HG03175 (cell line): Measurements from ENCODE around the gene EVC2.
"Not testable (repeated sequence)": the region's sequence is repeated elsewhere in the genome, so short reads cannot be mapped to it uniquely, and the experiment has no call there.

ENCODE experiments used
- ATAC-seq: cut with Tn5 transposase; IDR thresholded peaks from one replicate; pipeline ENCODE4 v1.9.1; 2021; ENCODE audit warnings: mild to moderate bottlenecking, moderate library complexity; ENCODE audit not compliant: unreplicated experiment

Gene EVC2

DNA sequence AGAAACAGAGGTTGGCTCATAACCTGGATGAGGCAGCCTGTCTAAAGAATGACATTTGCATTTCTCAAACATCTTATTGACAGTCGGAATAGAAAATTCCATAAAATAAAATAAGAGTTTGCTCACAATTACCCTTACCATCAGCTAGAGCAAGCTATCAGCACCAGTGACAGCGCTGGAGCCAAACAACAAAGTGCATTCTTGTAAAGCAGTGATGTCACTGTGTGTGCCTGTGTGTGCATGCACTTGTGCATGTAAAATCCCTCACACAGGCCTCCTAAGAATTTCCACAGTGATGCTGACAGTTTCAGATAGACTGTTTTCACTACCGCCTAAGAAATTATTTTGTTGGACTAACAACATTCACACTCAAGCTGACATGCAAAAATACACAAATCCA, 77.6 kb downstream of the EVC2 start:
- no peak for ATAC-seq

DNA sequence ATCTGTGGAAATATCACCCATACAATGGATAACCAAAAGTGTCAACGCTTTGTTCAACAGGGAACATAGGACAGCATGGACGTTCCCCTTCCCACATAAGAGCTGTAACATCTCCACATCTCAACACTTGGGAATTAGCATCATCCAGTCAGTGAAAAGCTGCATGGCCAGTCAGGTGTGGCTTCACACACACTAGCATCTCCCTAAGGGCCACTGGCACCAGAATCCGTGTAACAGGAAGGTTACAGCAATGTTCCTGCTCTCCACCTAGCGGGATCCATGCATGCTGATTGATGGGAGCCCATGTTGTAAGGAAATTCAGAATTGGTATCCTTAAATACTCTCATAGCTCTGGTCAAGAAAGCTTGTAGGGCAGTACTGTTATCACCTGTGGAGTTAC, 78.8 kb downstream of the EVC2 start:
- no peak for ATAC-seq

DNA sequence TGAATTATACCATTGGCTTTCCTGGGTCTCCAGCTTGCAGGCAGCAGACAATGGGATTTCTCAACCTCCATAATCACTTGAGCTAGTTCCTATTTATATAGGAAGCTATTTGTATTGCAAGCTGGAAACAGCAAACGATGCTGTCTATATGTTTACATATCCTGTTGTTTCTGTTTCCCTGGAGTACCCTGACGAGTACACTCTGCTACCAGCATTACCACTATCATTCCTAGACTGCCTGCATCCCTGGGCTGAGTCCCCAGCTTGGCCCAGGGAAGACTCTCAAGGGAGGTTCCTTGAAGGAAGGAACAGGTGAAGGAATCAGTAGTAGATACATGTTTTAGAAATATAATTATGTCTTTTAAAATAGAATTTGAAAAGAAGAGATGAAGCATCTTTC, 81.4 kb downstream of the EVC2 start:
- no peak for ATAC-seq

DNA sequence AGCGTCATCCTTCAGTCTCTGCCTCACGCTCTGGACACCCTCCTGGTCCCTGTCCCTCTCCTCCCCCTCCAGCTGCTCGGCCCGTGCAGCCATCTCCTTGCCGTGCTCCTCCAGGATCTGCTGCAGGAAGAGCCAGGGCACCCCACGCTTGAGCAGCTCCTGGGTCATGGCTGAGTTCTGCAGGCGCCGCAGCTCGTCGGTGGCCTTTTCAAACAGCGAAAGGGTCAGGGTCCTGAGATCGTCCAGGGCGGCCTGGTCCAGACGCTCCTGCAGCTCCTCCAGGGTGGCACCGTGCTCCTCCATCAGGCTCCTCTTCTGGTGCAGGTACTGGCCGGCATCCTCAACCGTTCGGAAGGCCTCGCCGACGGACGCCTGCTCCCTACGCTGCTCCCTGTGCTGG, 85.8 kb downstream of the EVC2 start:
- no peak for ATAC-seq

DNA sequence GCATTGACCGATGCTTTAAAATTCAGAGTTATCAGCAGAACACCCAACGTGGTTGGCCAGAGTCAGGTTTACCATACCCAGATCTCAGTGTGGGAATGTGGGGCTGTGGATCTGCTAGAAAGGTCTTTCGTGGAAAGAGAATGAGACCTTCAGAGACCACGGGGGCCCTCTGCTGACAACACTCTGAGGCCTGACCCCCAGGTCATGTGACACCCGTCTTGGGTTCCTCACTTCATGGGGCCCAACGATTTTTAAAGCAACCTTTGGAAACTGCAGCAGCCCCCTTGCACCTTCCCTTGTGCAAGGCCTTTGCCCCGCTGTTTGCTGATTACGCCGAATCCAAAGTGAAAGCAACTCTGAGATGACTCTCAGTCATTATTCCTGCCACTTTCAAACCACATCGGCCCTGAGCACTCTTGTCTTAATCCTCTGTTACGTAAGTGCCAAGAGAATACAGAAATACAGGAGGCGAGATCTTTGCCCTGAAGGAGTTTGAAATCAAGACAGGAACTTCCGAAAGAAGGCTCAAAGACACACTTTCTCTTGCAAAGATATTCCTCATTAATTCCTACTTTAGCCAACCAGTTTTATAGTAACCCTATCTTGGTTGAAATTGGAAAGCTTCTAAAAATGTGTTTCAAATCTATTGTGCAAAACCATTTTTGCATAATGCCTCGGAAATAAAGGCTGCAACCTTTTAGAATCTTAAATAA, 88.3 kb downstream of the EVC2 start:
- no peak for ATAC-seq

DNA sequence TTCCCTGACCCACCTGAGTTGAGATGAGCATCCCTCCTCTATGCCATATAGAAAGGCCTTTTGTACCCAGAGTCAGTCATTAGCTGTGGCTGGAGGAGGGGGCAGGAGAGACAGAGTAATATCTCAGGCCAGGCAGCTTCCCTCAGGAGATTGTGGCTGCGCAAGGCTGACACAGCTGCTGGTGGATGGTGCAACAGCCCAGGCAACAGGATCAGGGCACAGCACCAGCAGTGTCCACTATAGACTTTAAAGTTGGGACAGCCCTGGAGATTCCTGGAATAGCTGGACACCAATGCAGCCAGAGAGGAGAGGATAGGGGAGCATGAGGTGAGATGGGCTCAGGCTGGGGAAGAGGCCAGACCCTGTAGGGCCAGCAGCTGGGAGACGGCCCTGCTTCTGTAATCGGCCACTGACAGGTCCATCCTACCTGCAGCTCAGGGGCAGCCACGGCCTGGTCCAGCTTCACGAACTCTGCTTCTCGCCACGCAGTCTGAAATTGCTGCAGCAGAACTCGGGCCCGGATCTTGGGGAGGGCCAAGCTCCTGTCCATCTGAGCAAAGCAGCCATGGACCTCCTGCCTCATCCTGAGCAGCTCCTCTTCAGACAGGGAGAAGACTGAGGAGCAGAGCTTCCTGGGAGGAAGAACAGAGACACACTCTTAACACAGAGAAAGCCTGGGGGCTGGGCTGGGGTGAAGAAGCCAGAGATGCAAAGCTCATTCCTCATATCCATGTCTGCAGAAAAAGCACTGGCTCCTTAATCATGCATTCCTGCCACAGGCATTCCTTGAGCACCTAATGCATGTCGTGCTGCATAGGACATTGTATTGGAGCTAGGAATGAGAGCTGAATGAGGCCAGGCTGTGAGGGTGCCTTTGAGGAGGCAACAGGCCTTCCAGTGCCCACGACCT, 90.1 kb downstream of the EVC2 start:
- ATAC-seq: no peak

DNA sequence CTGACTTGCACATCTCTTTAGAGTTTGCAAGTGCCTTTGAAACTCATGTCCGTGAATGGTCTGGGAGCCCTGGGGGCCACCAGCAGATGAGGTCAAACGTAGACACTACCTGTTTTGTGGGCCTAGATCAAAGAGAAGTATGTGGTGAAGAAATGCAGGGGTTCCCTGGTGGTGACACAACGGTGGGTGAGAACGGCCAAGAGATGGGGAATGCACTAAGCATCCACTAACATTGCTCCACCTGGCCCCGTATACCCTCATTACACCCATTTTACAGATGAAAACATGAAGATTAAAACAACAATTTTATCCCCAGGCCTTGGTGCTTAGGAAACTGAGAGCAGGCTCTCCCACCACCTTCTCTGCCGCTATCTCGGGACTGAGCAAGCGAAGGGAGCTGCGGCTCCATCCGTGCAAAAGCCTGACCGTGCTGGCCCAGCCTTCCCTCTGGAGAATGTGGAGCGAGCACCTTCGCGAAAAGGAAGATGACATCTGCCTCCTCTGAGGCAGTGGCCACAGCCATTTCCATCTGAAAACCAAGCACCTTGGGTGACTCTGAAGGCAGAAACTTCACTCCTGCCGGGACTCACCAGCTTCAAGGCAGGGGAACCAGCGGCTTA, 91.9 kb downstream of the EVC2 start:
- no peak for ATAC-seq

DNA sequence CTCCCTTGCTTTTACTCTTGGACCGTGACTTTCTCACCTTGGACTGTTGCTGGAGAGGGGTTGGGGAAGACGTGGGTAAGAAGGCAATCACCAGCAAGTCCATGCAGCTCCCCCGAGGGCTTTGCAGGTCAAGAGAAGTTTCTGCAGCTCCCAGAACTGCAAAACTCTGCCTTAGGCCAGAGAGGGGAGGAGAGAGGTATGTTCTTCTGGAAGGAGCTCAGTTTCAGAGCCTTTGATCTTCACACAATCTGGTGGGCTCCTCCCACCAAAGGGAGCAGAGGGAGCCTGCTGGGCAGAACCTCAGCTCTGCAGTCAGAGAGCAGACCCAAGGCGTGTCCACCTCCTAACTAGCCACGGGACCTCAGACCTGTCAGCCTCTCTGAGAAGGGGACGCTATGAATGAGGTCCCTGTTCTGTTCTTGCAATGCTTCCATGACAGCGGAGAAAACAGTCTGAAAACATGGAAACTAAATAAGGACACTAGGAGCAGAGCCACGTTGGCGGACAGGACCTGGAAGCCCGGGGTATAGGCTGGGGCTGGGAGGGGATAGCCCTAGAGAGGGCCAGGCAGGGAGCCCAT, 92.8 kb downstream of the EVC2 start:
- no peak for ATAC-seq

DNA sequence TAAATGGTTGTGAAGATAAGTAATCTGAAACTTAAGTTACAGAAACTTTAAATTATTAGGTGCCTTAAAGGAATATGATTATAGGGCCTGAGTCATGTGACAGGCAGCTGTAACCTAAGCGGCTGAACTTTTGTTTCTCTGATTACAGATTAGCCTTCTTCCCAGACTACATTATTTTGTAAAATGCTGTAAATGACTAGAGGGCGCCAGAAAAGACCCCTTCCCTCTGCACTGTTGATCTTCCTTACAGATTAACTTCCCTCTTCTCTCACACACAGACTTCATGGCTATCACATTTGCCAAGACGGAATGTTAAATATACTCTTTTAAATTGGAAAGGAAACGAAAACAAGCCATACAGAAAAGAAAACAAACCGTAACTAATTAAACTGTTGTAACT, 96.6 kb downstream of the EVC2 start:
- ATAC-seq: no peak

DNA sequence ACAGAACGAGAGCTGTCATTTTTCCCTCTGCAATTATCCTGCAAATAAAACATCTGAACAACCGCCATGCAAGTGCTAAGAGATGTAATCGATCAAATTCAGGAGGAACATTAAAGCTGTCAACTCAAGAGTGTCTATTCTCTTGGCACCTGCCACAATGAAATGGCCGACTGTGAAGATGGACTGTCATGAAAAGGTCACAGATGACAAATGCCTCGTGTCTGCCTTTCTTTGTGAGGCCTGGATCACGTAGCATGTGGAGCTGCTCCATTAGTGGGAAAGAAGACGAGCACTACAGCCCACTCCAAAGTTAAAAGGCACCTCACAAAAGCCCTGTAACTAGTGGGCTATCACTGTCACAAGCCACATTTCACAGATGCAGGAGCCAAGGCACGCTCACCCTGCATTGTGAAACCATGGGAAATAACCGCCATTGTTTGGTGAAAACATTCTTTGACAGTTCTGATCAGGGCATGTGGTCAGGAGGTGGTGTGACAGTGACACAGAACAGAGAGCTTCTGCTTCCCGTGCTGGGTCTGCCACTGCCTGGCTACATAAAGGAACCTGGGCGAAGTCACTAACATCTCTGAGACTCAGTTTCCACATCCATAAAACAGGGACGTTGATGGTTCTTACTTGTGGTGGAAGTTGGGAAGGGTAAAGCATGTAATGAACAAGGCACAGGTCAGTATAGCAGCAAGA, 98.9 kb downstream of the EVC2 start:
- ATAC-seq: no peak

DNA sequence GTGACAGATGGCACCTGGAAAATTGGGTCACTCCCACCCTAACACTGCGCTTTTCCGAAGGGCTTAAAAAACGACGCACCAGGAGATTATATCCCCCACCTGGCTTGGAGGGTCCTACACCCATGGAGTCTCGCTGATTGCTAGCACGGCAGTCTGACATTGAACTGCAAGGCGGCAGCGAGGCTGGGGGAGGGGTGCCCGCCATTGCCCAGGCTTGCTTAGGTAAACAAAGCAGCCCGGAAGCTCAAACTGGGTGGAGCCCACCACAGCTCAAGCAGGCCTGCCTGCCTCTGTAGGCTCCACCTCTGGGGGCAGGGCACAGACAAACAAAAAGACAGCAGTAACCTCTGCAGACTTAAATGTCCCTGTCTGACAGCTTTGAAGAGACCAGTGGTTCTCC, 114.5 kb downstream of the EVC2 start:
- ATAC-seq: not testable (repeated sequence)

DNA sequence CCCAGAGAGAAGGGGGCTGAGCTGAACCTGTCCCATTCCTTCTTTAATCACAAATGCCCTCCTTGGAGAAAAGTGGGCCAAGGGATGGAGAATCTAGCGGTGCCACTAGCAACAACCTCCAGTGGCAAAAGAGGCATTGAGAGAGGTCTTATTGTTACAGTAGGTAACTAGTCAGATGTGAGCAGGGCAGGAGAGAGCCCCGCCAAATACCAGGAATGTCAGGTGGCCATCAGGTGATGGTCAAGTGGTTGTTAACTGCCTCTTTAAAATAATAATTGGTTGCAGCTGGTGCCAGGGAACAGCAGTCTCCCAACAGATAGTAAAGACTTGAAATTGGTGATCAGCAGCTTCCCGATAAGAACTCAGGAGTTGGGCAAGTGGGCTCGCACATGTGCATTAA, 116.1 kb downstream of the EVC2 start:
- no peak for ATAC-seq

DNA sequence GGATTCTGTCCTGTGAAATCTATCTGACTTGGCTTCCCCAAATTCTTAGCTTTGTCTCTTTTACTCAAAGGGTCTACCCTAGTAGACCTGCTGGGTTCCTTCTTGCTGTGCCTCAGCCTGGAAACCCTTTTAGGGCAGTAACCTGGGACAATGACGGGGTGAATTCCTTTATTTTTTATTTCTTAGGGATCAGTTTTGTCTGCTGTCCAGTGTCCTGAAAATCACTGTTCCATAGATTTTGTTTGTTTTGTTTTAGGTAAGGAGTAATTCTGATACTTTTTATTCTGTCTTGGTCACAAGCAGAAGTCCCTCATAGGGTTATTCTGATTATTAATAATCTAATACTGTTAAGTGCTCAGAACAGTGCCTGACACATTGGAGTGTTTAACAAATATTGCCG, 118.9 kb downstream of the EVC2 start:
- ATAC-seq: no peak

DNA sequence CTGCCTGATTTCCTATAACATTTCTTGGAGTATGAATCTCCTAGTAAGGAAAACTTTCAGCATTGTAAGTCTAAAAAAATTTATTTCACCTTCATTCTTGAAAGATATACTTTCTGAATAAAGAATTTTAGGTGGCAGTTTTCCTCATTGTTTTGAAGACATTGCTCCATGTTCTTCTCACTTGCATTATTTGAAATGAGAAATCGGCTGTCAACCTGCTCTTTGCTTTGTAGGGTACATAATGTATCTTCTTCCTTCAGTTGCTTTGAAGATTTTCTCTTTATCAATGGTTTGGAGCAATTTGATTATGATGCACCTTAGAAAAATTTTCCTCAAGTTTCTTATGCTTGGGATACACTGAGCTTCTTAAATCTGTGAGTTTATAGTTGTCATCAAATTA, 120.3 kb downstream of the EVC2 start:
- no peak for ATAC-seq

DNA sequence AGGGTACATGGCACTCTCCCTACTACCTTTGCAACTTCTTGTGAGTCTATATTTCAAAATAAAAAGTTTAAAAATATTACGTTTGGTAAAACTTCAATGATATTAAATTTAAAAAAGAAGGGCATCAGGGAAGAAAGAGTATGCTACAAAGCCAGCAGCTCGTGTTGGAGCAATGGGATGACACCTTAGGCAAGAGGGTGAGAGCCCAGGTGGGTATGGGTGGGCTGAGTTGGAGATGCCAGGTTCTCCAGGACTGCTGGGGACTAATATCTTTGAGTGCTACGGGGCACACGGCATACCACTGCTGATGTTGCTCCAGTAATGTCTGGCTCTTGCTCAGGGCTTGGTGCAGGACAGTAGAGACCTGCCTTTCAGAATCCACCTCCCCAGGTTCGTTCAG, 132.4 kb downstream of the EVC2 start:
- no peak for ATAC-seq

DNA sequence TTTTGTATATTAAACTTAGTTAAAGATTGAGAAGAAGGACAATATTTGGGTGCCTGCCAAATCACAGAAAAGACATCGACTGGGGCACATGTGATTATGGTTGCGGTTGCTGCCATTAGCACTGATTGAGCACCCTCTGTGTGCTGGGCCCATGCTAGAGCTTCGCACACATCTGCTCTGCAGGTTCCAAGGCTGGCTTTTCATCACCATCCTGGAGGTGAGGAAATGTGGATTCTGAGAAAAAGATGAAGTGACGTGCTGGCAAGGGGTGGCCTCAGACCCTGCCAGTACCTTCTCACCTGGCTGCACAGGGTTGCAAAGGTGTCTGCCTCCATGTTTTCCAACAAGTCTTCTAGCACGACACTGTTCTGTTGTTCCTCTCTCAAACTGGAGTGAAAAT, 134.0 kb downstream of the EVC2 start:
- ATAC-seq: no peak

DNA sequence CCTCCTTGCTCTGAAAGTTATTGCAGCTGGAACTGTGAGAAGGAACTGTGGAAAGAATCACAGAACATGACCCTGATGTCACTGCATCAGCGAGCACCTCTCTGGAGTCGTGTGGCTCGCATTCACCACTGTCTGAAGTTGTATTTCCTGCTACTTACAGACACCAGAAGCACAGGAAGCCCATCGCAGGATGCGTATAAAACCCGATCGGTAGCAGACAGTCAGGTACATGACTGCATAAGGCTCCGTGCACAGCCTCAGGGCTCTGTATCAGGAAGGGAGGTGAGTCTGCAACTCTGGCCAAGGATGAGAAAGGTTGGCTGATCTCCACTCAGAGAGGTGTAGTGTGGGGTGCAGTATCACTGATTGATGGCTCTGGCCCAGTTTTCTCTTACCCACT, 134.4 kb downstream of the EVC2 start:
- ATAC-seq: no peak

DNA sequence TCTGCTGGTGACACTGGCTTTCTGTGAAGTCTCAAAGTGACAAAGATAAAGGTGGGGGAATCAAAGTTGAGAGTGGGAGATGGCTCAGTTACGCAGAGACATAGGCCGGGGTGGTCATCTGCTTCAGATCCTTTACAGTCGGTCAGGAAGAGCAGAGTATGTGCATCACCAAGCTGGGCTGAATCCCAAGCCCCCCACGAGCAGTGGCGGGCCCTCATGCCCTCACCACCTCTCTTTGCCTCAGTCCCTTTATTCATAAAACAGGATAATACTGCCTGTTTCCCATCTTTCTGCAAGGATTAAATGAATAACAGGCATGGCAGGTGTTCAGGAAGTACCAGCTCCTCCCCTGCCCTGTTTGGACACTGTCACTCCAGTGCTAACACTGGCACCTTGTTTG, 135.6 kb downstream of the EVC2 start:
- ATAC-seq: no peak

DNA sequence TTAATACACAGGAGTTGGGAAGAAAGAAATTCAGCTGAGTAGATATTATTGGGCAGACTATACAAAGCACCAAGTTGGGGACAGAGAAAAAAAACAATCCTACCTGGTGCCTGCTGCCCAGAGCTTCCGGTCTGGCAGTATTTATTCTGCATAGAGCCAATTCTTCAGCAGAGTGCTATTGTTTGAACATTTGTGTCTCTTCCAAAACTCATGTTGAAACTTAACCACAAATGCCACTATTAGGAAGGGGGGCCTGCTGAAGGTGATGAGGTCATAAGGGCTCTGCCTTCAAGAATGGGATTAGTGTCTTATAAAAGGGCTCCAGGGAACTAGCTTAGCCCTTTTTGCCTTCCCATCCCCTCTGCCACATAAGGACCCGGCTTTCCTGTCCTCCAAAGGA, 136.2 kb downstream of the EVC2 start:
- ATAC-seq: no peak

DNA sequence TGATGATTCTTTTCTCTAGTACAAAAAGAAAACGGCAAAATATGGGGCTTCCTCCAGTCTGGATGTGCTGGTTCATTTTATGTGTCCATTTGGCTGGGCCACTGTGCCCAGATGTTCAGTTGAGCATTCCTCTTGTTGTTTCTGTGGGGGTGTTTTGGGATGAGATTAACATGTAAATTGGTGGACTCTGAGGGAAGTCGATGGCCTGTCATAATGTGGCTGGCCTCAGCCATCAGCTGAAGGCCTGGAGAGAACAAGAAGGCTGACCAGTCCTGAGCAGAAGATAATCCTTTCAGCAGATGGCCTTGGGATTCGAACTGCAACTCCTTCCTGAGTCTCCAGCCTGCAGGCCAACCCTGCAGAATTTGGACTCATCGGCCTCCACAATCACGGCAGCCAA, 136.7 kb downstream of the EVC2 start:
- no peak for ATAC-seq

DNA sequence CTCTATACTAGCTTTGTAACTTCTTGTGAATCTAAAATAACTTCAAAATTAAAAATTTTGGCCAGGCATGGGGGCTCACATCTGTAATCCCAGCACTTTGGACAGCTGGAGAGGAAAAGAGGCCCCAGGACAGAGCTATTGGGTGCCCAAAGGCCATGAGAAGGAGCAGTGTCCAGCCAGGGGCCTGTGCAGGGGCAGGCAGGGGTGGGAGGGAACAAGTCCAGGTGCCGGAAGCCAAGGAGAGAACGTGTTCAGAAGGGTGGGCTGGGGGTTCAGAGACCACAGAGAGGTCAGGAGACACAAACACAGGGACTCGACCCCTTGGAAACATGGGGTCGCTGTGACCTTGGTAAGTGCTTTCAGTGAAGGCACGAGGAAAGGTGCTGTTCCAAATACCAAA, 138.9 kb downstream of the EVC2 start:
- no peak for ATAC-seq
